GM21381 (cell line): ENCODE results near the gene INPP5B.
A peak's percentile ranks its signal among the peaks of the same experiment; 100 is the strongest.
"Not testable (repeated sequence)": the region's sequence is repeated elsewhere in the genome, so short reads cannot be mapped to it uniquely, and the experiment has no call there.

Experiments used
- ATAC-seq: cut with Tn5 transposase; IDR thresholded peaks from one replicate; pipeline ENCODE4 v1.9.1; 2021; ENCODE audit warnings: mild to moderate bottlenecking, moderate library complexity; ENCODE audit not compliant: unreplicated experiment

The INPP5B gene

DNA sequence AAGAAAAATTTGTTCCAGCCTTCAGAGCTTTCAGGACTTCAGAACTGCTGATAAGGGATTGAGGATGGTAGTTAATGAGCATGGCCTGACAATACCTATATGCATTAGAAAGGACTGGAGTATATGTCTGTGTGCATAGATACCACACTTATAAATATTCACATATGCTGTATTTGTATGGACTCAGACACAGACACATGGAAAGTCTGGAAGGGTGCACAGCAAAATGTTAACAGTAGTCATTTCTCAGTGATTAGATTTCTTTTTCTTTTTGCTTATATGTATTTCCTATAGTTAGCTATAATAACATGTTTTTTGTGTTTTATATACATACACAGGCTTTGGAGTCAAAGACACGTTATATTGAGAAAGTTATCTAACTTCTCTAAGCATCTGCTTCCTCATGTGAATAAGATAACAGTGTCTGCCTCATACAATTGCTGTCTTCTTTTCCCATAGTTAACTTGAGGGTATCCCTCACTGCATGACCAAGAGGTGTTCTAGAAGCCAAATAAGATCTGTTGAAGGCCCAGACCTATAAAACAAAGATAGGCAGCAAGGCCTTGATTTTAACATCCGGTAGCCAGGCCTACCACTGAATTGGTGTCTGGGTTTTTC, 31.3 kb downstream of the INPP5B start:
- no peak for ATAC-seq

DNA sequence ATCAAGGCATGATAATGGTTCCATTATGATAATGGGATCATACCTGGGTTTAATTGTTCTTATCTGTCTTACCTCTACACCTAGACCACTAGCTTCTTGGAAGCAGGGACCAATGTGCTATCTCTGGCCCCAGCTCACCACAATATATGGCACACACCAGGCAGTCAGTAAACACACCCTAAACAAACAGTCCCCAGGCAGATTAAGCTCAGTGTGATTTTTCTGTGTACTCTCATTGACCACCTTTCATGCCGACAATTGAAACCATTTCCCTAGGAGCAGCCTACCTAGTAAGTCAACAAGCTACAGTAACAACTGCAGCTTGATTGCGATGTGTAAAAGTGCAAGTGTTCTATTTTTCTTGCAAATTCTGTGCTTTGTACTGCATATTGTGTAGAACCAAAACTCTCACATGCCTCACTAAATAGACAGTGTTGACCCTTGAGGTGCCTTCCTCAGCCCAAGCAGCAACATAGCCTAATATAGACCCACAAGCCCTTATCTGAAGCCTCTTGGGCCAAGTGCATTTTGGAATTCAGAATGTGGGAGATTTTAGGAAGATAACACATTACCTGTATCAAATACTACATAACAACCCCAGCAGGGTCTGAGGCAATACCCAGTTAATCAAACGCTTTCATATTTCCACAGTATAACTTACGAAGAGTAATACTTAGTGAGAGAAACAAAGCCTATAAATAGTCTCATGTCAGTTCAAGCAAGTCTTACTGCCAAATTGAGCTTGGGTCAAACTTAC, 32.0 kb downstream of the INPP5B start:
- no peak for ATAC-seq

DNA sequence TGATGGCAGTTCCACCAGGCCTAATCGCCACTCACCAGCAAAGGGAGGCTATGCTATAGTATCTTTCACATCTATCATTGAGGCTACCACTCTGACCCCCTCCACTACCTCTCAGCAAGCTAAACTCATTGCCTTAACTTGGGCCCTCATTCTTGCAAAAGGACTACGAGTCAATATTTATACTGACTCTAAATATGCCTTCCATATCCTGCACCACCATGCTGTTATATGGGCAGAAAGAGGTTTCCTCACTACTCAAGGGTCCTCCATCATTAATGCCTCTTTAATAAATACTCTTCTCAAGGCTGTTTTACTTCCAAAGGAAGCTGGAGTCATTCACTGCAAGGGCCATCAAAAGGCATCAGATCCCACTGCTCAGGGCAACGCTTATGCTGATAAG, 35.4 kb downstream of the INPP5B start:
- not testable (repeated sequence) for ATAC-seq

DNA sequence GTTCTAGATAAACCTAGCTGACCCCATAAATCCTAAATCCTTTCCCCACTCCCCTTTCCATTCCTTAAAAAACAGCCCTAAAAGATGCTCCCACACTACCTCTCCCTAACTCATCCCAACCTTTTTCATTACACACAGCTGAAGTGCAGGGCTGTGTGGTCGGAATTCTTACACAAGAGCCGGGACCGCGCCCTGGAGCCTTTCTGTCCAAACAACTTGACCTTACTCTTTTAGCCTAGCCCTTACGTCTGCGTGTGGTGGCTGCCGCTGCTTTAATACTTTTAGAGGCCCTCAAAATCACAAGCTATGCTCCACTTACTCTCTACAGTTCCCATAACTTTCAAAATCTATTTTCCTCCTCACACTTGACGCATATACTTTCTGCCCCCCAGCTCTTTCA, 36.0 kb downstream of the INPP5B start:
- ATAC-seq: not testable (repeated sequence)

DNA sequence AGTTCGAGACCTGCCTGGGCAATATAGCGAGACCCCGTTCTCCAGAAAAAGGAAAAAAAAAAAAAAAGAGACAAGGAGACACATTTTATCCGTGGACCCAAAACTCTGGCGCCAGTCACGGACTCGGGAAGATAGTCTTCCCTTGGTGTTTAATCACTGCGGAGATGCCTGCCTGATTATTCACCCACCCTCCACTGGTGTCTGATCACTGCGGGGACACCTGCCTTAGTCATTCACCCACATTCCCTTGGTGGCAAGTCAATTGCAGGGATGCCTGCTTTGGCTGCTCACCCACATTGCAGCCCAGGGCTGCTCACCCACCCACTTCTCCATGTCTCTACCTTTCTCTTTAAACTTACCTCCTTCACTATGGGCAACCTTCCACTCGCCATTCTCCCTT, 38.3 kb downstream of the INPP5B start:
- ATAC-seq: not testable (repeated sequence)

DNA sequence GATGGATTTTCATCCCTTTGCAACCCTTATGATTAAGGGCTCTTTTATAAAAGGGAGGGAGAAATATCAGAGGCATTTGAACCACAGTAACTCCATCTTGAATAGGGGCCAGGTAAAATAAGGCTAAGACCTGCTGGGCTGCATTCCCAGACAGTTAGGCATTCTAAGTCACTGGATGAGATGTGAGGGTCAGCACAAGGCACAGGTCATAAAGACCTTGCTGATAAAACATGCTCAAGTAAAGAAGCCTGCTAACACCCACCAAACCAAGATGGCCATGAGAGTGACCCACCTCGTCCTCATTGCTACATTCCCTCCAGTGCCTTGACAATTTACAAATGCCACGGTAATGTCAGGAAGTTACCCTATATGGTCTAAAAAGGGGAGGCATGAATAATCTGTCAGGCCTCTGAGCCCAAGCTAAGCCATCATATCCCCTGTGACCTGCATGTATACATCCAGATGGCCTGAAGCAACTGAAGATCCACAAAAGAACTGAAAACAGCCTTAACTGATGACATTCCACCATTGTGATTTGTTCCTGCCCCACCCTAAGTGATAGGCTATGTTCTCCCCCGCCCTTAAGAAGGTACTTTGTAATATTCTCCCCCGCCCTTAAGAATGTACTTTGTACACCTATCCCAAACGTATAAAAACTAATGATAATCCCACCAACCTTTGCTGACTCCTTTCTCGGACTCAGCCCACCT, 39.3 kb downstream of the INPP5B start:
- not testable (repeated sequence) for ATAC-seq

DNA sequence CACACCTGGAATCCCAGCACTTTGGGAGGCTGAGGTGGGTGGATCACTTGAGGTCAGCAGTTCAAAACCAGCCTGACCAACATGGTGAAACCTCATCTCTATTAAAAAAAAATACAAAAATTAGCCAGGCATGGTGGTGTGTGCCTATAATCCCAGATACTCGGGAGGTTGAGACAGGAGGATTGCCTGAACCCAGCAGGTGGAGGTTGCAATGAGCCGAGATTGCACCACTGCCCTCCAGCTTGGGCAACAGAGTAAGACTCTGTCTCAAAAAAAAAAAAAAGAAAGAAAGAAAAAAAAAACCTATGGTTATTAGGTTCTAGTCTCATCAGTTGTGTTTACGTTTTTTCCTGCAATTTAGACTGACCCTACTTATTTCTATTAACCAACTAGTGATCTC, 40.3 kb downstream of the INPP5B start:
- ATAC-seq: not testable (repeated sequence)

DNA sequence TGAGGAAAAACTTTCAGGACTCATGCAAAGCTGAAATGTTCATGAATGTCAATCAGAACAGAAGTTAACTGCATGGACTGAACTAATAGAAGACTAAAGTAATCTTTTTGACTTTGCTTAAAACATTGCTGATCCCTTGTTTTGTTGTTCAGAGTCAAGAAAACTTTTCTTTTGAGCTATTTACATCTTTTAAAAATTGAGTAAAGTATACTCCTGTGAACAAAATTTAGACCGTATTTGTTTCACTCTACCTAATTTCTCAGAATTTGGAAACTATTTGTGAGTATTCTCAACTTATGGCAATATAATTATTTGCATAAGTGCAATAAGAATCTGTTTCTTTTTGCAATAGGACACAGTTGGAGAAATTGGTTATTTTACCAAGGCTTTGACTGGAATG, 41.1 kb downstream of the INPP5B start:
- no peak for ATAC-seq

DNA sequence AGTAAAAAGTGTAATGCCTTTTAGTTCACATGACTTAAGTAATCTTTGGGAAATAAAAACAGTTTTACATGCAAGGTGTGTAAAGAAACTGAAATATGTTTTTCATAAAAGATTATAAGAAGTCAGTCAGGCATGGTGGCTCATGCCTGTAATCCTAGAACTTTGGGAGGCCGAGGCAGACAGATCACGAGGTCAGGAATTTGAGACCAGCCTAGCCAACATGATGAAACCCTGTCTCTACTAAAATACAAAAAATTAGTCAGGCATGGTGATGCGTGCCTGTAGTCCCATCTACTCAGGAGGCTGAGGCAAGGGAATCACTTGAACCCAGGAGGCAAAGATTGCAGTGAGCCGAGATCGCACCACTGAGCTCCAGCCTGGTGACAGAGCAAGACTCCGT, 42.9 kb downstream of the INPP5B start:
- ATAC-seq: not testable (repeated sequence)

DNA sequence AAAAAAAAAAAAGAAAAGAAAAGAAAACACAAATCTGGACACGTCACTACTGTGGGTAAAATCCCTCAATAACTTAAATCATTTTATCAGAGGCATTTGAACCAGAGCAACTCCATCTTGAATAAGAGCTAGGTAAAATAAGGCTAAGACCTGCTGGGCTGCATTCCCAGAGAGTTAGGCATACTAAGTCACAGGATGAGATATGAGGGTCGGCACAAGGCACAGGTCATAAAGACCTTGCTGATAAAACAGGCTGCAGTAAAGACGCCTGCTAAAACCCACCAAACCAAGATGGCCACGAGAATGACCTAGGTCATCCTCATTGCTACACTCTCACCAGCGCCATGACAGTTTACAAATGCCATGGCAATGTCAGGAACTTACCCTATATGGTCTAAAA, 43.9 kb downstream of the INPP5B start:
- no peak for ATAC-seq

DNA sequence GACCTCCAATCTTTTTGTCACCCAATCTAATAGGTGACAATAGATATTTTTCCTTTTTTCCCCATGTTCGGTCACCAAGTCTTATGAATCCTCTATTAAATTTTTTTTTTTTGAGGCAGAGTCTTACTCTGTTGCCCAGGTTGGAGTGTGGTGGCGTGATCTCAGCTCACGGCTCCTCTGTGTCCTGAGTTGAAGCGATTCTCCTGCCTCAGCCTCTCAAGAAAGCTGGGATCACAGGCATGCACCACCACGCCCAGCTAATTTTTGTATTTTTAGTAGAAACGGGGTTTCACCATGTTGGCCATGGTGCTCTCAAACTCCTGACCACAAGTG, 45.0 kb downstream of the INPP5B start:
- ATAC-seq: peak; percentile 14

DNA sequence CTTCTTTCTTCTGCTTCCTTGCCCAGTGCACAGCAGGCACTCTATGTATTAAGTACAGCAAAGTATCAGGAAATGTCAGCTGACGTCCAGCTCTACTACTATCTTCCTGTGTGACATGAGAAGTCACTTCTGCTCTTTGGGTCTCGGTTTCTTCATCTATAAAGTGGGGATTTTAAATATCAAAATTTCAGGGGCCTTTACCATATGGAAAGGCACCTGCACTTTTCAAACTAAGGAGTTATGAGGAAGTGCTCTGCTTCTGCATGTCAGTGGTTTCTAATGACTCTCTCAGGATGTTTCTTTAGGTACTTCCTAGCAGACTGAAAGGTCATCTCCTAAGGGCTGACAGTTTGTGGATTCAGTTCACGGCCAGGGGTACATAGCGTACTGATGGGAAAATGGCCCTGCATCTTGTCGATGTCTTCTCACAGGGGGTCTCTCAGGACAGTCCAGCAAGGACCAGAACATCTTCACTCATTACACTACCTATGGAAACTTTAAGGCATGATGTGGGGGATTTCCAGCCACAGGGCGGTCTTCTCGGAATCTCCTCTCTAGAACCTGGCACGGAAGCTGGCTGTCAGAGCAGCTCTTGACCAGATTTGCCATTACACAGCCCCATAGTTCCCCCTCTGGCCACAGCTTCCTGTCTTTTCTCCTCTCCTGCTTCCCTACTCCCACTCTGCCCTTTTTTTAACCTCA, 45.5 kb downstream of the INPP5B start:
- peak; percentile 68 for ATAC-seq

DNA sequence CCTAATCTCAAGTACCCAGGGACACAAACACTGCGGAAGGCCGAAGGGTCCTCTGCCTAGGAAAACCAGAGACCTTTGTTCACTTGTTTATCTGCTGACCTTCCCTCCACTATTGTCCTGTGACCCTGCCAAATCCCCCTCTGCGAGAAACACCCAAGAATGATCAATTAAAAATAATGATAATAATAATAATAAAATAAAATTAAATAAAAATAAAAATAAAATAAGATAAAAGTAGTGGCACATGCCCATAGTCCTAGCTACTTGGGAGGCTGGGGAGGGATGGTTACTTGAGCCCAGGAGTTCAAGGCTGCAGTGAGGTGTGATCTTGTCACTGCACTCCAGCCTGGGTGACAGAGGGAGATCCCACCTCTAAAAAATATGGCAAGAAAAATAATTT, 49.3 kb downstream of the INPP5B start:
- not testable (repeated sequence) for ATAC-seq

DNA sequence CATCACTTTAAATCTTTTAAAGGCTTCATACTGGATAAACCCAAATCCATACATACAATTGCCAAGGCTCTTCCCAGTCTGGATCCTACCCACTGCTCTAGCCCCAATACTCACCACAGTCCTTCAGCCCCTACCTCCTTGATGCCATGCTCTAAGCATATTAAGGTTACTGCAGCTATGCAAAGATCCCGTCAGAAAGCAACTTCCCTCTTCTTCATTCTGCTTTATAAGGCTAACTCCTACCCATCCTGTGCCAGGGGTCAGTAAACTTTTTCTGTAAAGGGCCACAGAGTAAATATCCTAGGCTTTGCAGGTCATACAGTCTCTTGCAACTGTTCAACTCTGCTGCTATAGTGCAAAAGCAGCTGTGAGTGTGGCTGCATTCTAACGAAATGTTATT, 53.2 kb downstream of the INPP5B start:
- no peak for ATAC-seq

DNA sequence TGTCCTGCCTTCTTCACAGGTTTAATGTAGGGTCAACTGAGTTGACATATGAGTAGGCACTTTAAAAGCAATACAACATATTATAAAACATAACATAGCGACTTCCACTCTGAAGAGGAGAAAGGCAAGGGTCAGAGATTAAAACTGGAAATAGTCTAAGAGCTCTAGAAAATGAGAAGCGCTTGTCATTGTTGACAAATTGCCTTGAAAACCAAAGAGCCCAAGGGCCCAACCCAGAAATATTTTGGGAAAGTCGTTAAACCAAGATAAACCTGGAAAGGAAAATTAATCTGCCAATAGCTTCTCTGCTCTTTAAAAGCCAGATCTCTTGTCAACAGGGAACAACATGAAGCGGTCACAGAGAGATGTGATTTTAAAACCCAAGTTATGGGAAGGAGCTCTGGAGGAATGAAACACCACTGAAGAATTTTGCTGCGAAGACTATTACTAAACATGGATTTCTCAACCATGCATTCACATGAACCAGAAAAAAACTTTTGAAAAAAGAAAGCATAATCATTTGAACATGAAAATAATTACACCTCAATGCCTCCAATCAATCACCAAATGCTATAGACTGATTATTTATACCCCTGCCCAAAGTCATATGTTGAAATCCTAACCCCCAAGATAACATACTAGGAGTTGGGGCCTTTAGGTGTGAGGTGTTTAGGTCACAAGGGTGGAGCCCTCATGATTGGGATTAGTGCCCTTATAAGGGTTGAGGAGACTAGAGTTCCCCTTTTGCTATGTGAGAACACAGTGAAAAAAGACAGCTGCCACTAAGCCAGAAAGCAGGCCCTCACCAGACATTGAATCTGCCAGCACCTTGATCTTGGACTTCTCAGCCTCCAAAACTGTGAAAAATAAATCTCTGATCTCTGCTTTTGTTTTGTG, 54.5 kb downstream of the INPP5B start:
- no peak for ATAC-seq

DNA sequence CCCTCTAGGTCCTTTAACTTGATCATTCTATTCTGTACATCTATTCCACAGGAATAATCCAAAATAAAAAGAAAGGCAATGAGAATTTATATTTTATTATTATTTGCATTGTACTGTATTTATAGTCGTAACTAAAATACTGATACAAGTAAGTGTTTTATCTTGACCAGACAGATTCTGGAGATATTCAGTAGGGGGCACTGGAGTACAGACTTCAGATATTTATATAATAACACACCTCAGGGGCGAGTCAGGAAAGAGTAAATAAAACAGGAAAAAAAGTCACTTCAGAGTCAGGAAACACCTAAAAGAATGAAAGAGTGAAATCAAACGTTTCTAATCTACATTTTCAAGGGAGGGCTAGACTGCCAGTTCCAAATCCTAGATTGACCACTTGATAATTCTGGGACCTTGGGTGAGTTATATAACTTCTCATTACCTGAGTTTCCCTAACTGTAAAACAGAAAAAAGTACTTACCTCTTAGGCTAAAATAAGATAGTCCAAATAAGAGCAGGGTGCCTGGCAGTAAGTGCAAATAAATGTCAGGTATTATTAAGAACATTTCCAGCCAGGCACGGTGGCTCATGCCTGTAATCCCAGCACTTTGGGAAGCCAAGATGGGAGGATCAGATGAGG, 56.4 kb downstream of the INPP5B start:
- ATAC-seq: no peak

DNA sequence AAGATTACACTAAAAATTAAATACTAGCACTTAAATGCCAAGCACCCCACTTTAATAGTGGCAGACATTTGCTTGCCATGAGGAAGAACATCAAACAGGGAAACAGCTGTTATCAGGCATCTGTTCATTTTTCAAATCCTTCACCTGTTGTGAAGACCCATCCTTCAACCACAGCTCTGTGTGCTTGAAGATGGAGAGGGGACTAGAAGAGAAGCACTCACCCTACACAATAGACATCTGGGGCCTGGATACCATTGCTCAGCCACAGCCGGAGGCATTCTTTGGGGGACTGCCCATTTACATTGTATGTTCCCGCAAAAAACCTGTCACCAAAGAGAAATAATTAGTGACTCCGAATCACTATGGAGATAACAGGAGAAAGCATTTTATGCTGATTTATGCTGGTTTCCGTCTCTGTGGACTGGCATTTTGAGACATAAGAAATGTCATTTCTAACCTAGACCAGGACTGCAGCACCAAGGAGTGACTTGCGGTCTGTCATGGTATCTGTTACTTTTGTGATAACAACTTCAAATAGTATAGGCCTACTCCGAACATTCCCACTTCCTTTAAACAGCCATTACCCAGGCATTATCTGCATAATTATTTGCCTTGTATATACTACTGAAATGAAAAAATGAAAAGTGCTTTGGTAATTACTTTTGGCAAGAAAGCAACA, 58.7 kb downstream of the INPP5B start:
- ATAC-seq: no peak

DNA sequence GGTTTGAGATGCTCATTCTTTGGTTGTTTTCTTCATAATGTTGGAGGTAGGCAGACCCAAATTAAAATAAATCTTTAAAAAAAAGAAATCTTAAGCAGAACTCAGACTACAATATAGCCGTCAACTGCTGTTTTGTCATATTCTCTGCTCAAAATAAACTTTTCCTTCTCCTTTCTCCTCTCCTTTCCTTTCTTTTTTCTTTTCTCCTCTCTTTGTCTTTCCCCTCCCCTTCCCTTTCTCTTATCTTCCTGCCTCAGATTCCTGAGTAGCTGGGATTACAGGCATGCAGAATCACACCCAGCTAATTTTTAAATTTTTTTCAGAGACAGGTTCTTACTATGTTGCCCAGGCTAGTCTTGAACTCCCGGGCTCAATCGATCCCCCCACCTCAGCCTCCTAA, 62.7 kb downstream of the INPP5B start:
- ATAC-seq: no peak

DNA sequence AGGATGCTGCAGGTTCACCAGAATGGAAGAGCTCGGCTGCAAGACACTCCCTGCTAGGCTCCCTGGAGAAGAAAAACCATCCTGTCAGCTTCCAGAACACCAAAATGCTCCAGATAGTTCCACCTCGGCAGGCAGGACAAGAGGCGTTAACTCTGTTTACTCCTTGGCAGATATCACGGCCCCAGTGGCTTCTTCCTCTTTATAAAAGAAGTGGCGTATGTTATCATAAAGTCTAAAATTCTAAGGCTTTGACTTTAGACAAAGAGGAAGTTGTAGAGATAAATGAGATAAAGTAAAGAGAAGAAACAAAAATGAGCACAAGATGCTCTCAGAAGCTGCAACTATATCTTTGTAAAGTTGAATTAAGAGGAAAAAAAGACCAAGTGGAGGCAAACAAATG, 63.2 kb downstream of the INPP5B start:
- ATAC-seq: no peak

DNA sequence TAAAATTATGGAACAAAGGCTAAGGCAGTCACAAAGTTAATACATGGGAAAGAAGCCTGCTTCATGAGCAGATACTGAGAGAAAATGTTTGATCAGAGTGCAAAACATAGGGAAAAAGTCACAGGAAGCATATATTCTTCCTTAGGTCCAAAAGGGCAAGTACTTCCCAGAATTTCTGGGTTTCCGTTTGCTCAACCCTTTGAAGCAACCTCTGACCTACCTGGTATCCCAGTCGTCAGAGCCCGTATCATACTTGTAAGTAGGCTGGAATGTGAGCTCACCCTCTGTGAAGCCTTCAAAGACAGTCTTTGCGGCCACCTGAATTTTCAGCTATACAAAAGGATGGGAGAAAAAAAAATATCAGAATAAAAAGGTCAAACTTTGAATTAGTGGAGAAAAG, 67.0 kb downstream of the INPP5B start:
- no peak for ATAC-seq
